ENCODE results near the gene GPR37L1.
A peak's percentile ranks its signal among the peaks of the same experiment; 100 is the strongest.
"Not testable (repeated sequence)": the region's sequence is repeated elsewhere in the genome, so short reads cannot be mapped to it uniquely, and the experiment has no call there.

The GPR37L1 gene

DNA sequence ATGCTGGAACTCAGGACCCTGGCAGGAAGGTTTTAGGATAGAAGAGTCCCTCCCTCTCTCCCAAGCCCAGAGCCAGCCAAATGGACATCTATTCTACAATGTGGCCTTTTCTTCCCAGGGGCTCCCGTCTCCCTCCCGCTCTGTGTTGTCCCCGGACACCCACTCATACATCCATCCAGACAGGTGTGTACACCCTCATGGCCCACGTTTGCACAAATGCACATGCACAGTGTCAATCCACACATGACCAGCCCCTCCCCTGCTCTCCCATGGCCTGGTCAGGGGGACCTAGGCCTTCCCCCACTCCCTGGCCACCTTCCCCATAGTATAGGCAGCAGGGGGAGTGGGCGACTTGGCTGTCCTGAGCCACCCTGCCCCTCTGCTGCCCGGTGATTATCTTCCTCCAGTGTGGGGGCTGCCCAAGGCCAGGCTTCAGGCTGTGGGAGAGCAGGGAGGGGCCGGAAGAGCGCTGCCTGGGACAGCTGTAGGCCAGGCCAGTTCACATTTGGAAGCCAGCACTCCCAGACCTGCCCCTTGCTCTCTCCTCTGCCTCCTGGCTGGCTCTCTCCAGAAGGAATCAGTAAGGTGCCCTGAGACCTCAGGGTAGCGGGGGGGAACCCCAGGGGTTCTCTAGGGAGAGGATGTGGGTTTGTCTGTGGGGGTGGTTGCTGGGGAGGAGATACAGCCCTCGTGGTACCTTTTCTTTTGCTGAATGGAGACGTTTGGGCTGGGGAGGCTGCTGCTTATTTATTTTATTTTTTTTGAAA, 41.7 kb downstream of the GPR37L1 start:
- peak; percentile 58 to 84 for DNase-seq (ENCODE audit: low spot score in 2 of 2)
- peak; percentile 64 for ATAC-seq
- Mint-ChIP-seq H3K36me3 (peaks cover 29% of the 10 kb centered on the region), H3K27ac (peak overlapping the region; percentile 99), H3K4me3 (peak overlapping the region; percentile 100), H3K4me1 (peaks cover 78% of the 10 kb centered on the region), H3K9me3 (no peaks in the 10 kb centered on the region)

- Mint-ChIP-seq H3K4me1 (peaks cover 72% of the 10 kb centered on the region), H3K27ac (peak overlapping the region; percentile 99), H3K4me3 (peak overlapping the region; percentile 100), H3K9me3 (no peaks in the 10 kb centered on the region), H3K36me3 (peaks cover 20% of the 10 kb centered on the region)
- peak; percentile 34 to 66 for DNase-seq (ENCODE audit: low spot score in 2 of 2)
- peak; percentile 36 for ATAC-seq
These were observed 42.7 kb downstream of the GPR37L1 start for GRCh38 chr1:202165267-202165941.

- H3K36me3 Mint-ChIP-seq: peaks cover 12% of the 10 kb centered on the region
- peaks cover 68% of the 10 kb centered on the region for H3K4me1 Mint-ChIP-seq
- H3K4me3 Mint-ChIP-seq: peak overlapping the region; percentile 100
- peak overlapping the region; percentile 99 for H3K27ac Mint-ChIP-seq
- H3K9me3 Mint-ChIP-seq: no peaks in the 10 kb centered on the region
- DNase-seq (ENCODE audit: low spot score in 2 of 2): no peak
- no peak for ATAC-seq
These were observed 43.5 kb downstream of the GPR37L1 start for GRCh38 chr1:202165942-202166843.

GRCh38 chr1:202167054-202167453, 44.3 kb downstream of the GPR37L1 start:
- Mint-ChIP-seq H3K4me1 (peaks cover 60% of the 10 kb centered on the region), H3K27ac (peak overlapping the region; percentile 99), H3K36me3 (peaks cover 12% of the 10 kb centered on the region), H3K4me3 (peak overlapping the region; percentile 100)
- ATAC-seq; H3K9me3 Mint-ChIP-seq; DNase-seq (ENCODE audit: low spot score in 2 of 2): not testable (repeated sequence)

- no peak overlapping the region for H3K4me3 Mint-ChIP-seq
- H3K36me3 Mint-ChIP-seq: peaks cover 12% of the 10 kb centered on the region
- H3K27ac Mint-ChIP-seq: peak overlapping the region; percentile 63
- H3K4me1 Mint-ChIP-seq: peaks cover 52% of the 10 kb centered on the region
- DNase-seq (ENCODE audit: low spot score in 2 of 2): no peak
- ATAC-seq: no peak
- H3K9me3 Mint-ChIP-seq: no peaks in the 10 kb centered on the region
These were observed 45.1 kb downstream of the GPR37L1 start for GRCh38 chr1:202167708-202168415.

GRCh38 chr1:202168861-202169260, 46.1 kb downstream of the GPR37L1 start:
- Mint-ChIP-seq H3K36me3 (peaks cover 12% of the 10 kb centered on the region), H3K27ac (no peak overlapping the region), H3K9me3 (no peaks in the 10 kb centered on the region), H3K4me3 (no peak overlapping the region), H3K4me1 (peaks cover 42% of the 10 kb centered on the region)
- ATAC-seq (no peak), DNase-seq (ENCODE audit: low spot score in 2 of 2) (no peak)

DNA sequence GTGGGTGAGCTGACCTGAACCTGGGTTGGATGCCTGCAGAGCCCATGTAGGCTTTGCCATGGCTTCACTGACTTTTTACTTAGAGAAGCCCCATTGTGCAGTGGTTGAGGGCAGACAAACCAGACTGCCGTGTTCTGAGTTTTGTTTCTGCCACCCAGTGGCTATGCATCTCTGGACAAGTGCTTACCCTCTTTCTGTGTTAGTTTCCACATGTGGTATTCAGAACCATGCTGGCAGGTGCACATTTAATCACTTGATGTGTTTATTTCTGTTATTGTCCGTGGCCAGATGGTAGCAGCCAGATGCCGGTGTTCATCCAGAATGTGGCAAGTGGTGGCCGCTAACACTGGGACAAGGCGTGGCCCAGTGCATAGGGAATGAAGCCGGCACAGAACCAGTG, 48.0 kb downstream of the GPR37L1 start:
- no peaks in the 10 kb centered on the region for H3K9me3 Mint-ChIP-seq
- ATAC-seq (no peak), DNase-seq (ENCODE audit: low spot score in 2 of 2) (no peak)
- H3K4me1 Mint-ChIP-seq: peaks cover 24% of the 10 kb centered on the region
- no peak overlapping the region for H3K4me3 Mint-ChIP-seq
- peaks cover 2% of the 10 kb centered on the region for H3K36me3 Mint-ChIP-seq
- H3K27ac Mint-ChIP-seq: no peak overlapping the region

DNA sequence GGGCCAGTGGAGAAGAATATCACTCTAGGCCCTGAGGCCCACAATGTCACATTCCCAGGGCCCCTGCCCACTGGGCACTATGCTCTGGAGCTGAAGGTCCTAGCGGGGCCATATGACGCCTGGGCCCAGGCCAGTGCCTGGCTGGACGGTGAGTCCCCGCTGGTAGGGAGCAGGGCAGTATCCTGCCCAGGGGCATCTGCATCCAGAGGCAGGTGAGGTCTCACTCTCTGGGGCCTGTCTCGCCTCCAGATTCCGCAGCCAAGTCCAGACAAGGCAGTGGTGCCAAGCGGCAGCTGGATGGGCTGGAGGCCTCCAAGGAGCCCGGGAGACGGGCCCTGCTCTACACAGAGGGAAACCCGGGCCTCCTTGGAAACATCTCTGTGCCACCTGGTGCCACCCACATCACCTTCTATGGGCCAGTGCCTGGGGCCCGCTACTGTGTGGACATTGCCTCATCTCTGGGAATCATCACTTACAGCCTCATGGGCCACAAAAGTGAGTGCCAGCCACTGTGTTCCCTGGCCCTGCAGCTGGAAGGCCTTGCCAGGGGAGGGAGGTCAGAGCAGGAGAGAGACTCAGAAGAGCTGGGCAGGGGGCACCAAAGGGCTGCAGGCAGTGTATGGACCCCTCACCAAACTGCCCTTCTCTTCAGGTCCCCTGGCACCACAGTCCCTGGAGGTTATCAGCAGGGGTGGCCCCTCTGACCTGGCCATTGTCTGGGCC, 48.7 kb downstream of the GPR37L1 start:
- H3K36me3 Mint-ChIP-seq: no peaks in the 10 kb centered on the region
- H3K4me3 Mint-ChIP-seq: no peak overlapping the region
- H3K4me1 Mint-ChIP-seq: peaks cover 17% of the 10 kb centered on the region
- H3K27ac Mint-ChIP-seq: no peak overlapping the region
- no peaks in the 10 kb centered on the region for H3K9me3 Mint-ChIP-seq
- ATAC-seq (peak; percentile 35), DNase-seq (ENCODE audit: low spot score in 2 of 2) (no peak)

DNA sequence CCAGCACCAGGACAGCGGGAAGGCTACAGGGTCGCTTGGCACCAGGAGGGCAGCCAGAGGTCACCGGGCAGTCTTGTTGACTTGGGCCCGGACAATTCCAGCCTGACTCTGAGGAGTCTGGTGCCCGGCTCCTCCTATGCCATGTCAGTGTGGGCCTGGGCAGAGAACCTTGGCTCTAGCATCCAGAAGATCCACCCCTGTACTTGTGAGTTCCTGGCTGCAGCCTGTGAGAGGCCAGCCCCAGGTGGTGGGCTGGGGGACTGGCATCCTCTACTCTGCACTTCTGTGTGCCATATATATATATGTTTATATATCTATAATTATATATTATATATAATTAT, 49.3 kb downstream of the GPR37L1 start:
- H3K9me3 Mint-ChIP-seq: no peaks in the 10 kb centered on the region
- H3K4me1 Mint-ChIP-seq: peaks cover 12% of the 10 kb centered on the region
- H3K4me3 Mint-ChIP-seq: no peak overlapping the region
- H3K36me3 Mint-ChIP-seq: no peaks in the 10 kb centered on the region
- DNase-seq (ENCODE audit: low spot score in 2 of 2) (no peak), ATAC-seq (peak; percentile 57)
- H3K27ac Mint-ChIP-seq: no peak overlapping the region

DNA sequence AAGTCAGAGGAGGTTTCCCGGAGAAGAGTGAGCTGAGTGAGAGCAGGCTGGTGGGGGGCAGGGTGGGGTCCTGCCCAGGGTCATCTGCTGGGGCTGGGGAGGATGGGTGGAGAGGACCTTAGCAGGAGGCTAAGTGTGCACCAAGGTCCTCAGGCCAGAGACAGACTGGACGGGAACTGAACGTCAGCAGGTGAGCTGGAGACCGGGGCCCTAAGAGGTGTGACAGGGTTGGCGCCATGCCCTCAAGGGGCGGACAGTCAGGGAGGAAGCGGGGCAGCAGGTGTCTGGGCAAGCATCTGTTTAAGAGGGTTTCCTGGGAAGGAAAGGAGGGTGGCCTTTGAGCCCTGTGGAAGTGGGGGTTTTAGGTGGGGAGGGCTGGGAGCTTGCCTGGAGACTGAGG, 51.3 kb downstream of the GPR37L1 start:
- H3K9me3 Mint-ChIP-seq: no peaks in the 10 kb centered on the region
- no peak overlapping the region for H3K27ac Mint-ChIP-seq
- ATAC-seq (no peak), DNase-seq (ENCODE audit: low spot score in 2 of 2) (no peak)
- H3K4me3 Mint-ChIP-seq: no peak overlapping the region
- H3K4me1 Mint-ChIP-seq: peaks cover 11% of the 10 kb centered on the region
- no peaks in the 10 kb centered on the region for H3K36me3 Mint-ChIP-seq

DNA sequence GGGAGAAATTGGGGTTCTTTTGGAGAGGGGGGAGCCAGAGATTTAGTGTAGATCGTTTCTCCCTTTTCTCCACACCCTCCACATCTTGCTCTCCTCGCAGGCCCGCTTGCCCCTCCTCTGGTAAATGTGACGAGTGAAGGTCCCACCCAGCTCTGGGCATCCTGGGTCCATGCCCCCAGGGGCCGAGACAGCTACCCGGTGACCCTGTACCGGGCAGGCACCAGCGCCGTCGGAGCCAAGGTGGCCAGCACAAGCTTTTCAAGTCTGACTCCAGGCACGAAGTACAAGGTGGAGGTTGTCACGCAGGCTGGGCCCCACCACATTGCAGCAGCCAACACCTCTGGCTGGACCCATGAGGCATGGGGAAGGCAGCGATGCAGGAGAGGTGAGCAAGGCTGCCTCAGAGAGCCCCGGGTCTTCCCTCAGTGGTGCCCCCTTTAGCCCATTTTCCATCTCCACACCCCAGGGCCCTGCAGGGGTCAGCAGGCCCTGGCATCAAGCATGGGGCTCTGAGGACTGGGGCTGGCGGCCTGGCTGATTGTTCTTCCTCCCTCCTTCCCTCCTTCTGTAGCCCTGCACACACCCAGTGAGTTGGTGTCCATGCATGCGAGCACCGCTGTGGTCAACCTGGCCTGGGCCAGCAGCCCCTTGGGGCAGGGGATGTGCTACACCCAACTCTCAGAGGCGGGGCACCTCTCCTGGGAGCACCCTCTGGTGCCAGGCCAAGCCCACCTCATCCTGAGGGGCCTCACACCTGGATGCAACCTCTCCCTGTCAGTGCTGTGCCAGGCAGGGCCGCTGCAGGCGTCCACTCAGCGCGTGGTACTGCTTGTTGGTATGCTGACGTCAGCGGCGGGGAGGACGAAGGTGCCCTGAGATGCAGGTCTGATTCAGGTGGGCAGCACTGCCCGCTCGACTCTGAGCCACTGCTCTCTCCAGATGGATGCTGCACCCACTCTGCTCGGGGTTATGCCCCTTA, 54.5 kb downstream of the GPR37L1 start:
- ATAC-seq (no peak), DNase-seq (ENCODE audit: low spot score in 2 of 2) (no peak)
- no peak overlapping the region for H3K4me3 Mint-ChIP-seq
- H3K36me3 Mint-ChIP-seq: no peaks in the 10 kb centered on the region
- no peak overlapping the region for H3K27ac Mint-ChIP-seq
- no peaks in the 10 kb centered on the region for H3K9me3 Mint-ChIP-seq
- H3K4me1 Mint-ChIP-seq: peaks cover 8% of the 10 kb centered on the region

- Mint-ChIP-seq H3K4me1 (peaks cover 25% of the 10 kb centered on the region), H3K9me3 (no peaks in the 10 kb centered on the region), H3K27ac (peak overlapping the region; percentile 37), H3K36me3 (no peaks in the 10 kb centered on the region), H3K4me3 (no peak overlapping the region)
- DNase-seq (ENCODE audit: low spot score in 2 of 2) (no peak), ATAC-seq (no peak)
These were observed 57.4 kb downstream of the GPR37L1 start for GRCh38 chr1:202179828-202180750.

DNA sequence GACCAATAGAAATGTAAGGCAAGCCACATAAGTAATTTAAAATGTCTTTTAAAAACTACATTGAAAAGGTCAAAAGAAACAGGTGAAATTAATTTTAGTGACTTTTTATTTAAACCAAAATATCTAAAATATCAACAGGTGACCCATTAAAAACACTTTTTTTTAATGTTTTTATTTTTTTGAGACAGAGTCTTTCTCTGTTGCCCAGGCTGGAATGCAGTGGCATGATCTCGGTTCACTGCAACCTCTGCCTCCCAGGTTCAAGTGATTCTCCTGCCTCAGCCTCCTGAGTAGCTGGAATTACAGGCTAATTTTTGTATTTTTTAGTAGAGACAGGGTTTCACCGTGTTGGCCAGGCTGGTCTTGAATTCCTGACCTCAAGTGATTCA, 58.0 kb downstream of the GPR37L1 start:
- not testable (repeated sequence) for H3K36me3 Mint-ChIP-seq; H3K9me3 Mint-ChIP-seq; H3K27ac Mint-ChIP-seq; DNase-seq (ENCODE audit: low spot score in 2 of 2); H3K4me3 Mint-ChIP-seq; ATAC-seq
- peaks cover 26% of the 10 kb centered on the region for H3K4me1 Mint-ChIP-seq

Data from stimulated activated effector memory CD8-positive, alpha-beta T cell treated with anti-CD3 and anti-CD28 coated beads, Interleukin-12 subunit alpha, Interleukin-12 subunit beta, amount 100 ng/mL, for 72 hours (primary cell).